Measurements from ENCODE around the gene RXRA. TPM values are rescaled to one million over a fixed set of nuclear protein-coding genes. Genes with fewer than 3 reads are reported as not detected.

Gene RXRA
- polyA plus RNA-seq, 1 of the 3 experiments (the other 2 are of a cell fraction): 7.6 TPM

GRCh38 chr9:134340475-134341160, 14.4 kb downstream of the RXRA start:
- Histone ChIP-seq H3K9me3 (no peaks in the 10 kb centered on the region), H3K27me3 (ENCODE audit: insufficient read depth) (no peaks in the 10 kb centered on the region), H2AFZ (ENCODE audit: low read depth) (no peak overlapping the region), H3F3A (replicated peaks; ENCODE audit: insufficient read depth) (no peaks in the 10 kb centered on the region), H3K4me3 (ENCODE audit: low read depth in 2 of 2, low read length in 1 of 2) (no peak overlapping the region), H4K20me1 (ENCODE audit: insufficient read depth) (peaks cover 100% of the 10 kb centered on the region), H3K9me2 (no peaks in the 10 kb centered on the region), H3K36me3 (replicated peaks in 1 of 2; ENCODE audit: control insufficient read depth in 1 of 2, insufficient read depth in 2 of 2, low read length in 1 of 2) (no peaks in the 10 kb centered on the region), H3K9ac (no peak overlapping the region), H3K27ac (ENCODE audit: low read depth in 2 of 2, low read length in 1 of 2) (no peak overlapping the region), H3K4me2 (no peak overlapping the region), H3K79me2 (ENCODE audit: insufficient read depth) (peaks cover 64% of the 10 kb centered on the region), H3K4me1 (ENCODE audit: control insufficient read depth in 1 of 2, insufficient read depth in 2 of 2, low read depth in 1 of 2, low read length in 1 of 2) (peaks cover 0 to 77% of the 10 kb centered on the region in 2 experiments; a peak in 1 of 4 replicates)
- ChIA-PET POLR2A (no interaction called here), CTCF (interaction anchor here (1.3 kb wide), 1 partner anchor 24 kb away, joined by 4 read pairs; no protein-coding TSS in a partner anchor)
- WGBS (ENCODE audit: low lambda C conversion rate): 96% methylated on average over 16 of the region's 28 CpGs
- TF ChIP-seq USF2 (IDR thresholded peaks at IDR 0.05; ENCODE audit: borderline replicate concordance, low read depth, low read length) (no peak), RXRA (IDR thresholded peaks at IDR 0.05; ENCODE audit: borderline replicate concordance, low read depth) (no peak), TEAD4 (IDR thresholded peaks at IDR 0.05; ENCODE audit: borderline replicate concordance, insufficient read depth) (no peak), EZH2phosphoT487 (IDR thresholded peaks at IDR 0.05; ENCODE audit: borderline replicate concordance, low read depth) (no peak), SIN3A (IDR thresholded peaks at IDR 0.05; ENCODE audit: borderline replicate concordance, low read depth, low read length) (no peak), MAX (IDR thresholded peaks at IDR 0.05; ENCODE audit: low read depth) (no peak), MEF2A (IDR thresholded peaks at IDR 0.05; ENCODE audit: borderline replicate concordance, low read depth) (no peak), SMC3 (IDR thresholded peaks at IDR 0.05; ENCODE audit: low read depth, low read length) (no peak), RCOR1 (IDR thresholded peaks at IDR 0.05; ENCODE audit: low read length) (no peak), MXI1 (IDR thresholded peaks at IDR 0.05; ENCODE audit: low read depth, low read length) (no peak), YY1 (IDR thresholded peaks at IDR 0.05; ENCODE audit: low read depth) (no peak), PBX3 (IDR thresholded peaks at IDR 0.05) (no peak), TAF1 (IDR thresholded peaks at IDR 0.05; ENCODE audit: borderline replicate concordance, low read depth, low read length) (no peak), GABPA (IDR thresholded peaks at IDR 0.05; ENCODE audit: low read depth) (no peak), RAD21 (IDR thresholded peaks at IDR 0.05; ENCODE audit: low read length) (no peak), FOXM1 (IDR thresholded peaks at IDR 0.05; ENCODE audit: low read depth) (no peak), RFX5 (IDR thresholded peaks at IDR 0.05; ENCODE audit: low read length) (no peak)
- TF ChIP-seq, protein P1, sequence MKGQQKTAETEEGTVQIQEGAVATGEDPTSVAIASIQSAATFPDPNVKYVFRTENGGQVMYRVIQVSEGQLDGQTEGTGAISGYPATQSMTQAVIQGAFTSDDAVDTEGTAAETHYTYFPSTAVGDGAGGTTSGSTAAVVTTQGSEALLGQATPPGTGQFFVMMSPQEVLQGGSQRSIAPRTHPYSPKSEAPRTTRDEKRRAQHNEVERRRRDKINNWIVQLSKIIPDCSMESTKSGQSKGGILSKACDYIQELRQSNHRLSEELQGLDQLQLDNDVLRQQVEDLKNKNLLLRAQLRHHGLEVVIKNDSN (IDR thresholded peaks at IDR 0.05; ENCODE audit: borderline replicate concordance, low read depth): no peak
- TF ChIP-seq, protein P2, sequence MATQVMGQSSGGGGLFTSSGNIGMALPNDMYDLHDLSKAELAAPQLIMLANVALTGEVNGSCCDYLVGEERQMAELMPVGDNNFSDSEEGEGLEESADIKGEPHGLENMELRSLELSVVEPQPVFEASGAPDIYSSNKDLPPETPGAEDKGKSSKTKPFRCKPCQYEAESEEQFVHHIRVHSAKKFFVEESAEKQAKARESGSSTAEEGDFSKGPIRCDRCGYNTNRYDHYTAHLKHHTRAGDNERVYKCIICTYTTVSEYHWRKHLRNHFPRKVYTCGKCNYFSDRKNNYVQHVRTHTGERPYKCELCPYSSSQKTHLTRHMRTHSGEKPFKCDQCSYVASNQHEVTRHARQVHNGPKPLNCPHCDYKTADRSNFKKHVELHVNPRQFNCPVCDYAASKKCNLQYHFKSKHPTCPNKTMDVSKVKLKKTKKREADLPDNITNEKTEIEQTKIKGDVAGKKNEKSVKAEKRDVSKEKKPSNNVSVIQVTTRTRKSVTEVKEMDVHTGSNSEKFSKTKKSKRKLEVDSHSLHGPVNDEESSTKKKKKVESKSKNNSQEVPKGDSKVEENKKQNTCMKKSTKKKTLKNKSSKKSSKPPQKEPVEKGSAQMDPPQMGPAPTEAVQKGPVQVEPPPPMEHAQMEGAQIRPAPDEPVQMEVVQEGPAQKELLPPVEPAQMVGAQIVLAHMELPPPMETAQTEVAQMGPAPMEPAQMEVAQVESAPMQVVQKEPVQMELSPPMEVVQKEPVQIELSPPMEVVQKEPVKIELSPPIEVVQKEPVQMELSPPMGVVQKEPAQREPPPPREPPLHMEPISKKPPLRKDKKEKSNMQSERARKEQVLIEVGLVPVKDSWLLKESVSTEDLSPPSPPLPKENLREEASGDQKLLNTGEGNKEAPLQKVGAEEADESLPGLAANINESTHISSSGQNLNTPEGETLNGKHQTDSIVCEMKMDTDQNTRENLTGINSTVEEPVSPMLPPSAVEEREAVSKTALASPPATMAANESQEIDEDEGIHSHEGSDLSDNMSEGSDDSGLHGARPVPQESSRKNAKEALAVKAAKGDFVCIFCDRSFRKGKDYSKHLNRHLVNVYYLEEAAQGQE (IDR thresholded peaks at IDR 0.05; ENCODE audit: low read depth, low read length): no peak
- DNase-seq: no peak
